ENCODE measurements around the gene BORCS8.
"Not testable (repeated sequence)": the region's sequence is repeated elsewhere in the genome, so short reads cannot be mapped to it uniquely, and the experiment has no call there.

BORCS8 gene

GRCh38 chr19:19192078-19192882, at the start of gene BORCS8, which contains the start of gene RFXANK:
TSS of gene BORCS8 (minus strand) at chr19:19192152. CDS start at chr19:19192117, 35 bp downstream.
TSS of gene RFXANK (plus strand) at chr19:19192258. CDS start at chr19:19193947, 1,689 bp downstream.
- DNase-seq (ENCODE audit: low read depth in 1 of 2, low spot score in 1 of 2) = peak; percentile 94 to 97

DNA sequence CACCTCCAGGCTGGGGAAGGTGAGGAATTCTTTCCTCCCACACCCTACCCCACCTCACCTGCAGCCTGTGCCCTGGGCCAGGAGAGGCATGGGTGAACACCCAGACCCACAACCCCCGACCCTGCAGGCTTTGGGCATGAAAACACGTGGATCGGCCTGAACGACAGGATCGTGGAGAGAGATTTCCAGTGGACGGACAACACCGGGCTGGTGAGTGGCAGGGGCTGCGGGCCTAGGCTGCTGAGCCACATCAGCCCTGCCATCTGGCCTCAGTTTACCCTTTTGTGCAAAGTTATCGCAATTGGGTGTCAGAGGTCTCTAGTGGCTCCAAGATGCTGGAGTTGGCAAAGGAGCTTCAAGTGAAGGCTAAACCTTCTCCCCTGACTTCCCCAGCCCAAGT, 48.5 kb upstream of the BORCS8 start:
- no peak for DNase-seq (ENCODE audit: low read depth in 1 of 2, low spot score in 1 of 2)

DNA sequence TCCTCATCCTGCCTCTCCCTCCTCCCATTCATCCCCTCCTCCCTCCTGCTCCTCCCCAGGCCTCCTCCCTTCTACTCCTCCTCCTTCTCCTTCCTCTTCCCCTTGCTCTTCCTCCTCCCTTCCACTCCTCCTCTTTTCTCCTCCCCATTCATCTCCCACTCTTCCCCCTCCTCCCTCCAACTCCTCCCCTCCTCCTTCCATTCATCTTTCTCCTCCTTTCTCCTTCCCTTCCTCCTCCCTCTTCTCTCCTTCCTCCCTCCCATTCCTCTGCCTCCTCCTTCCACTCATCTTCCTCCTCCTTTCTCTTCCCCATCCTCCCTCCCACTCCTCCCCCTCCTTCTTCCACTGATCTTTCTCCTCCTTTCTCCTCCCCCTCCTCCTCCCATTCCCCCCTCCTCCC, 47.7 kb upstream of the BORCS8 start:
- no peak for DNase-seq (ENCODE audit: low read depth in 1 of 2, low spot score in 1 of 2)

DNA sequence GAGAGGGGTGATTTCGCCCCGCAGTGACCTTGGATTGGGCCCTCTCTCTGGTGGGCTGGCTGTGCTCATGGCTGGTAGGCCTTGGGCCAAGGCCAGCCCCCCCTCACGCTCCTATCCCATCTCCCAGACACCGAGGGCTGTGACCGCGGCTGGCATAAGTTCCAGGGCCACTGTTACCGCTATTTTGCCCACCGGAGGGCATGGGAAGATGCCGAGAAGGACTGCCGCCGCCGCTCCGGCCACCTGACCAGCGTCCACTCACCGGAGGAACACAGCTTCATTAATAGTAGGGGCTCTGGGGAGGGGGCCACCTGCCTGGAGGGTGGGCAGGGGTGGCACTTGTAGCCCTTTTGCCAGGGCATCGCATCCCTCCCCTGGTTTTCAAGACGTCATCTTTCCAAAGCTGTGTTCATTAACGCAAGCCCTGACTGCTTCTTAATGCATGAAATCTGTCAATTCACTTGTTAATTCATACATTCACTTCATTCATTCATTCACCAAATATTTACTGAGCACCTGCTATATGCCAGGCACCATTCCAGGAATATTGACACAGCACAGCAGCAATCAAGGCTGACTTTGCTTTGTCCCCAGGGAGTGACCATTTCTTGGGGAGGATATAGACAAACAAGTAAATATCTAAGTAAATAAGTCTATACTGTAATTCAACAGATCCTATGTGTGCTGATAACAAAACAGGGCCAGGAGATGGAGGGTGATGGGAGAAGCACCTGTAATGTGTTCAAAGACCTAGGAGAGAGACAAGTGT, 46.4 kb upstream of the BORCS8 start:
- DNase-seq (ENCODE audit: low read depth in 1 of 2, low spot score in 1 of 2) = no peak

DNA sequence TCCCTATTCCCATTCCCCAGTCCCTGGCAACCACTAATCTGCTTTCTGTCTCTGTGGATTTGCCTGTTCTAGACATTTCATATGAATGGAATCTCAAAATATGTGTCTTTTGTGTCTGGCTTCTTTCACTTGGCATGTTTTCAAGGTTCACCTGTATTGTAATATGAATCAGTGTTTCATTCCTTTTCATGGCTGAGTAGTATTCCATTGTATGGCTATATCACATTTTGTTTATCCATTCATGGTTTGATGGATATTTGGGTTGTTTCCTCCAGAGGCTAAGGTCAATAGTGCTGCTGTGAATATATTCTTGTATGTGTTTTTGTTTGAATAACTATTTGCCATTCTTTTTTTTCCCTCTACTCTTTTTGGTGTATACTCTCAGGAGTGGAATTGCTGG, 44.2 kb upstream of the BORCS8 start:
- no peak for DNase-seq (ENCODE audit: low read depth in 1 of 2, low spot score in 1 of 2)

DNA sequence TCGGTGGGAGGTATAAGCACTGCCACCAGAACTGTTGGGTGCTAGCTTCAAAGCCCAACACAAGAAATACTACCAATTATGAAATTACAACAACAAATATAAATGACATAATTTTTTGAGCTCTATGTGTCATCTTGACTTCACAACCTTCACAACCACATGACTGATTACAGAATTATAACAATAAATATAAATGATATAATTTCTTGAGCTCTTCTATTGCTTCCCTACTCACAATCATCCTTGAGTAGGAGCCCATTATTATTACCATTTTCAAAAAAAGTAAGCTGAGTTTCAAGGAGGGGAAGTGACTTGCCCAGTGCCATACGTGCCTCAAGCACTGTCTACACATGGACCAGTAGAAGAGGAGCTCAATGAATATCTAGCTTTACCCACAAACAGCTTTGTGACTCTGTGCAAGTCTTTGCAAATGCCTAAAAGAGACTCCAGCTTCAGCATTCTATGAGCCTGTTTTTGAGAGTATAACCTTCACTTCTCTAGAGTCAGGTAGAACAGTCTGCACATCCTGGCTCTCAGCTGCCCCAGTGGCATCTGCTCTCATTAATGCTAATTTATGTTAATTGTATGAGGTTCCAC, 42.4 kb upstream of the BORCS8 start:
- DNase-seq (ENCODE audit: low read depth in 1 of 2, low spot score in 1 of 2) = no peak

GRCh38 chr19:19232261-19232721, 40.3 kb upstream of the BORCS8 start:
- DNase-seq (ENCODE audit: low read depth in 1 of 2, low spot score in 1 of 2) = no peak

DNA sequence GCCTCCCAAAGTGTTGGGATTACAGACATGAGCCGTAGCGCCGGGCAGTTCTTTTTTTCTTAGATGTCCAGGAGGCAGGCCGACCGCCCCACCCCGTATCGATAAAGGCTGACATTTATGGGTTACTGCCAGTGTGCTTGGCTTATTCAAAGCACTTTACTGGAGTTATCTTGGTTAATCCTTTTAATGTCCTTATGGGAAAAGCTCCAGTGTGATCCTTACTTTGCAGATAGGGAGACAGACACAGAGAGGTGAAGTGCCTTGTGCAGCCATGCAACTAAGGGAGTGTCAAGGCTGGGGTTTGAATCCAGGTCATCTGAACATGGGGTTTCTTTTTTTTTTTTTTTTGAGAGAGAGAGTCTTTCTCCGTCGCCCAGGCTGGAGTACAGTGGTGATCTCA, 39.0 kb upstream of the BORCS8 start:
- DNase-seq (ENCODE audit: low read depth in 1 of 2, low spot score in 1 of 2) = no peak

- no peak for DNase-seq (ENCODE audit: low read depth in 1 of 2, low spot score in 1 of 2)
Observed at GRCh38 chr19:19229701-19230100, 37.7 kb upstream of the BORCS8 start.

DNA sequence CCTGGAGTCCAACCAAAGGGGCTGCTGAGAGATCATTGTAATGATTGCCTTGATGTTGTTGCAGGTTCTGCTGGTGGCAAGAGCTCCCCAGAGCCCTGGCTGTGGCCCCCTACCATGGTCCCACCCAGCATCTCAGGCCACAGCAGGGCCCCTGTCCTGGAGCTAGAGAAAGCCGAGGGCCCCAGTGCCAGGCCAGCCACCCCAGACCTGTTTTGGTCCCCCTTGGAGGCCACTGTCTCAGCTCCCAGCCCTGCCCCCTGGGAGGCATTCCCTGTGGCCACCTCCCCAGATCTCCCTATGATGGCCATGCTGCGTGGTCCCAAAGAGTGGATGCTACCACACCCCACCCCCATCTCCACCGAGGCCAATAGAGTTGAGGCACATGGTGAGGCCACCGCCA, 35.3 kb upstream of the BORCS8 start:
- DNase-seq (ENCODE audit: low read depth in 1 of 2, low spot score in 1 of 2) = no peak

- DNase-seq (ENCODE audit: low read depth in 1 of 2, low spot score in 1 of 2) = no peak
Observed at GRCh38 chr19:19226663-19227062, 34.7 kb upstream of the BORCS8 start.

- no peak for DNase-seq (ENCODE audit: low read depth in 1 of 2, low spot score in 1 of 2)
Observed at GRCh38 chr19:19226204-19226603, 34.3 kb upstream of the BORCS8 start.

DNA sequence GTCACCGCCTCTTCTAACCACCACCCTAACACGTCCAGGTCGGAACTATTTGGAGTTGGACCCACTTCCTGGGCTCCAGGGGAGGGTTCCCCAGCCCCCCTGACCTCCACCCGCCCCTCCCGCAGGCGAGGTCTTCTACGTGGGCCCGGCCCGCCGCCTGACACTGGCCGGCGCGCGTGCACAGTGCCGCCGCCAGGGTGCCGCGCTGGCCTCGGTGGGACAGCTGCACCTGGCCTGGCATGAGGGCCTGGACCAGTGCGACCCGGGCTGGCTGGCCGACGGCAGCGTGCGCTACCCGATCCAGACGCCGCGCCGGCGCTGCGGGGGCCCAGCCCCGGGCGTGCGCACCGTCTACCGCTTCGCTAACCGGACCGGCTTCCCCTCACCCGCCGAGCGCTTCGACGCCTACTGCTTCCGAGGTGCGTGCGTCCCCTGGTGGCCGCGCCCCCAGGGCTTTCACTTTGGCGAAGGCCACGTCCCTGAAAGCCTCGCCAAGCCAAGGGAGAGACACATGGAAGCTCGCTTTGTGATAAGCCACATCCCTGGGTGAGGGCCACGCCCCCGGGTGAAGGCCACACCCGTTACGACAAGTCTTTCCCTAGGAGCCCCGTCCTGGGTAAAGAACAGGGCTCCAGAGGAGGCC, 33.0 kb upstream of the BORCS8 start:
- peak; percentile 54 to 56 for DNase-seq (ENCODE audit: low read depth in 1 of 2, low spot score in 1 of 2)

- DNase-seq (ENCODE audit: low read depth in 1 of 2, low spot score in 1 of 2) = no peak
Observed at GRCh38 chr19:19224150-19224851, 32.3 kb upstream of the BORCS8 start.

- no peak for DNase-seq (ENCODE audit: low read depth in 1 of 2, low spot score in 1 of 2)
Observed at GRCh38 chr19:19223636-19224035, 31.7 kb upstream of the BORCS8 start.

GRCh38 chr19:19223060-19223459, 31.1 kb upstream of the BORCS8 start:
- no peak for DNase-seq (ENCODE audit: low read depth in 1 of 2, low spot score in 1 of 2)

GRCh38 chr19:19221000-19221399, 29.0 kb upstream of the BORCS8 start:
- not testable (repeated sequence) for DNase-seq (ENCODE audit: low read depth in 1 of 2, low spot score in 1 of 2)

GRCh38 chr19:19218911-19219310, 27.0 kb upstream of the BORCS8 start:
- no peak for DNase-seq (ENCODE audit: low read depth in 1 of 2, low spot score in 1 of 2)

DNA sequence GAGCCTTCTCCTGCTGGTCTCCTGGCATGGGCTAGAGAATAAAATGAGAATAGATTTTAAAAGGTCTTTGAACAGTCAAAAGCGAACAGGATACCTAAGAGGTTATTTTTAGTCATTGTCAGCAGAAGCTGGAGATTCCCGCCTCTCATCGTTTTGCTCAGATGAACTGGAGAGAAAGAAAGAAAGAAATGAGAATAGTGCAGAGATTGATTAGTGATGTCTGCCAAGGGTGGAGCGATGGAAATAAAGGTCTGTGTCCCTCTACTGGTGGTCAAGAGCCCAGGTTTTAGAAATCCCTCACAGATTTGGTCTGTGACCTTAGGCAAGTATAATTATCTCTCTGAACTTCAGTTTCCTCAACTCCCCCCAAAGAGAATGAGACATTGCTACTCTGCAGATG, 25.1 kb upstream of the BORCS8 start:
- no peak for DNase-seq (ENCODE audit: low read depth in 1 of 2, low spot score in 1 of 2)

GRCh38 chr19:19215792-19216191, 23.8 kb upstream of the BORCS8 start:
- no peak for DNase-seq (ENCODE audit: low read depth in 1 of 2, low spot score in 1 of 2)

DNA sequence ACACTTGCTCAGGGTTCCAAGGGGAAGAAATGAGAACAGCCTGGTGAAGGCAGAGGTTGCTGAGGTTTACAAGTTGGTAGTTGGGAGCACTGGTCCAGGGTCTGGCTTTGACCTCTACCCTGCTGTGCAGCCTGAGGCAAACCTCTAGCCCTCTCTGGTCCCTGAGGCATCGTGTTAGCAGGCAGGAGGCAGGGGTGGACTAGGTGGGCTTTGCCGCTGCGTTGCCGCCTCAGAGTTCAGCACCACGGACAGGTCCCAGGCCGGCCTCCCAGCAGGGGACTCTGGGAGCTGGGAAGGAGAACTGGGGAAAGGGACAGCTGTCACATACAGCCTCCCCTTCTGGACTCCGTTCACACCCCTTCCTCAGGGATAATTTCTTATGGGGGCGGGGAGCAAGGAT, 22.9 kb upstream of the BORCS8 start:
- DNase-seq (ENCODE audit: low read depth in 1 of 2, low spot score in 1 of 2) = no peak

Measured in stimulated activated CD4-positive, alpha-beta T cell treated with anti-CD3 and anti-CD28 coated beads, Interleukin-15, amount 100 ng/mL, for 1 hour (primary cell).